ENCODE results near the gene STARD7. TPM values are rescaled to one million over a fixed set of nuclear protein-coding genes. Genes with fewer than 3 reads are reported as not detected.

The STARD7 gene
- total RNA-seq, 2 experiments from 2014 or later, result 151 to 173 TPM

- POLR2A ChIA-PET, result interaction anchor here (0.7 to 12.9 kb wide), 5 partner anchors 10 to 133 kb away, joined by 3 to 136 read pairs (median 118); no protein-coding TSS in a partner anchor
- Mint-ChIP-seq H3K27ac (peak overlapping the region; percentile 99), H3K4me1 (peaks cover 73% of the 10 kb centered on the region), H3K36me3 (ENCODE audit: low read depth) (peaks cover 16% of the 10 kb centered on the region), H3K9me3 (ENCODE audit: low read depth) (no peaks in the 10 kb centered on the region), H3K4me3 (peak overlapping the region; percentile 97), H3K27me3 (no peaks in the 10 kb centered on the region)
- peak; percentile 57 for ATAC-seq
- intact Hi-C loops (cut with DNase I, micrococcal nuclease), result loop anchor here (1.0 to 5.0 kb wide), 10 partner anchors 9 to 1514 kb away; partner anchors contain the start of genes ACTR1B (in 1 of the 2), ARID5A (in 1 of the 2), CIAO1 (in 1 of the 2) and KANSL3 (in 1 of the 2)
- CTCF ChIA-PET, result interaction anchor here (0.7 to 17.4 kb wide), 7 partner anchors 9 to 156 kb away, joined by 3 to 347 read pairs (median 10); partner anchors contain the start of genes ASTL and STARD7
- peak; percentile 99 for DNase-seq
These were observed 60.0 kb downstream of the STARD7 start for GRCh38 chr2:96148410-96149217.

GRCh38 chr2:96147593-96148201 is 60.9 kb downstream of the STARD7 start:
- Mint-ChIP-seq H3K27me3 (no peaks in the 10 kb centered on the region), H3K36me3 (ENCODE audit: low read depth) (peaks cover 25% of the 10 kb centered on the region), H3K9me3 (ENCODE audit: low read depth) (no peaks in the 10 kb centered on the region), H3K27ac (peak overlapping the region; percentile 99), H3K4me1 (peaks cover 63% of the 10 kb centered on the region), H3K4me3 (peak overlapping the region; percentile 97)
- ATAC-seq, result no peak
- intact Hi-C loops (cut with DNase I, micrococcal nuclease), result loop anchor here (1.0 to 5.0 kb wide), 10 partner anchors 10 to 1515 kb away; partner anchors contain the start of genes ACTR1B (in 1 of the 2), ARID5A (in 1 of the 2), CIAO1 (in 1 of the 2) and KANSL3 (in 1 of the 2)
- DNase-seq, result peak; percentile 75
- ChIA-PET CTCF (interaction anchor here (0.9 to 17.4 kb wide), 8 partner anchors 9 to 155 kb away, joined by 3 to 347 read pairs (median 7); partner anchors contain the start of genes ADRA2B and ASTL), POLR2A (interaction anchor here (1.5 to 12.9 kb wide), 4 partner anchors 10 to 31 kb away, joined by 3 to 136 read pairs (median 118); no protein-coding TSS in a partner anchor)

- DNase-seq, result peak; percentile 74
- Mint-ChIP-seq H3K4me3 (peak overlapping the region; percentile 97), H3K4me1 (peaks cover 64% of the 10 kb centered on the region), H3K9me3 (ENCODE audit: low read depth) (no peaks in the 10 kb centered on the region), H3K36me3 (ENCODE audit: low read depth) (peaks cover 31% of the 10 kb centered on the region), H3K27me3 (no peaks in the 10 kb centered on the region), H3K27ac (peak overlapping the region; percentile 99)
- ChIA-PET CTCF (interaction anchor here (0.9 to 17.4 kb wide), 10 partner anchors 8 to 154 kb away, joined by 3 to 347 read pairs (median 5); partner anchors contain the start of genes ADRA2B and ASTL), POLR2A (interaction anchor here (0.6 to 12.9 kb wide), 7 partner anchors 11 to 1068 kb away, joined by 3 to 136 read pairs (median 7); partner anchors contain the start of gene STARD7)
- no peak for ATAC-seq
- intact Hi-C loops (cut with DNase I, micrococcal nuclease), result loop anchor here (1.0 to 5.0 kb wide), 8 partner anchors 61 to 1515 kb away; partner anchors contain the start of genes SNRNP200 (in 2 of the 2), ACTR1B (in 1 of the 2), ARID5A (in 1 of the 2) and STARD7 (in 1 of the 2)
These were observed 61.6 kb downstream of the STARD7 start for GRCh38 chr2:96146881-96147592.

- Mint-ChIP-seq H3K27me3 (no peaks in the 10 kb centered on the region), H3K4me3 (peak overlapping the region; percentile 97), H3K36me3 (ENCODE audit: low read depth) (peaks cover 36% of the 10 kb centered on the region), H3K9me3 (ENCODE audit: low read depth) (no peaks in the 10 kb centered on the region), H3K4me1 (peaks cover 62% of the 10 kb centered on the region), H3K27ac (peak overlapping the region; percentile 99)
- ATAC-seq (peak; percentile 25), DNase-seq (peak; percentile 96)
- POLR2A ChIA-PET, result interaction anchor here (0.6 to 12.9 kb wide), 8 partner anchors 12 to 1067 kb away, joined by 3 to 136 read pairs (median 6); partner anchors contain the start of gene STARD7
- intact Hi-C loops (cut with DNase I, micrococcal nuclease), result loop anchor here (1.0 to 5.0 kb wide), 8 partner anchors 62 to 1516 kb away; partner anchors contain the start of genes SNRNP200 (in 2 of the 2), ACTR1B (in 1 of the 2), ARID5A (in 1 of the 2) and STARD7 (in 1 of the 2)
- CTCF ChIA-PET, result interaction anchor here (0.9 to 17.4 kb wide), 8 partner anchors 9 to 154 kb away, joined by 3 to 347 read pairs (median 4); no protein-coding TSS in a partner anchor
These were observed 62.3 kb downstream of the STARD7 start for GRCh38 chr2:96146153-96146880.

- H3K4me3 Mint-ChIP-seq, result peak overlapping the region; percentile 97
- DNase-seq (no peak), ATAC-seq (peak; percentile 0)
- no peaks in the 10 kb centered on the region for H3K27me3 Mint-ChIP-seq
- ChIA-PET POLR2A (interaction anchor here (0.6 to 12.9 kb wide), 6 partner anchors 12 to 392 kb away, joined by 3 to 136 read pairs (median 62); partner anchors contain the start of gene STARD7), CTCF (interaction anchor here (1.1 to 17.4 kb wide), 4 partner anchors 11 to 28 kb away, joined by 5 to 347 read pairs (median 12); no protein-coding TSS in a partner anchor)
- peak overlapping the region; percentile 99 for H3K27ac Mint-ChIP-seq
- peaks cover 36% of the 10 kb centered on the region for H3K36me3 Mint-ChIP-seq (ENCODE audit: low read depth)
- H3K4me1 Mint-ChIP-seq, result peaks cover 62% of the 10 kb centered on the region
- no peaks in the 10 kb centered on the region for H3K9me3 Mint-ChIP-seq (ENCODE audit: low read depth)
- intact Hi-C loops (cut with DNase I, micrococcal nuclease), result loop anchor here (1.0 to 5.0 kb wide), 12 partner anchors 19 to 1517 kb away; partner anchors contain the start of genes SNRNP200 (in 2 of the 2), STARD7 (in 2 of the 2), ACTR1B (in 1 of the 2) and ARID5A (in 1 of the 2)
These were observed 62.8 kb downstream of the STARD7 start for GRCh38 chr2:96145848-96146152.

GRCh38 chr2:96145036-96145847 is 63.4 kb downstream of the STARD7 start, which contains the start of gene DUSP2:
Gene DUSP2 (minus strand): TSS chr2:96145440. CDS start chr2:96145354, 86 bp downstream.
- Mint-ChIP-seq H3K27me3 (no peaks in the 10 kb centered on the region), H3K36me3 (ENCODE audit: low read depth) (peaks cover 36% of the 10 kb centered on the region), H3K27ac (peak within 1 kb of the TSS; percentile 99), H3K4me3 (peak within 1 kb of the TSS; percentile 97), H3K9me3 (ENCODE audit: low read depth) (no peaks in the 10 kb centered on the region), H3K4me1 (peaks cover 57% of the 10 kb centered on the region)
- POLR2A ChIA-PET, result interaction anchor here (0.6 to 12.9 kb wide), 6 partner anchors 13 to 382 kb away, joined by 3 to 136 read pairs (median 62); partner anchors contain the start of gene STARD7
- peak; percentile 97 for DNase-seq
- intact Hi-C loops (cut with DNase I, micrococcal nuclease), result loop anchor here (1.0 to 5.0 kb wide), 10 partner anchors 19 to 1517 kb away; partner anchors contain the start of genes ACTR1B (in 1 of the 2), ARID5A (in 1 of the 2), CIAO1 (in 1 of the 2) and NCAPH (in 1 of the 2)
- ATAC-seq, result peak; percentile 45
- CTCF ChIA-PET, result interaction anchor here (1.3 to 17.4 kb wide), 3 partner anchors 12 to 29 kb away, joined by 5 to 347 read pairs (median 18); no protein-coding TSS in a partner anchor

- peaks cover 36% of the 10 kb centered on the region for H3K36me3 Mint-ChIP-seq (ENCODE audit: low read depth)
These were observed 64.1 kb downstream of the STARD7 start for GRCh38 chr2:96144481-96145035.

GRCh38 chr2:96143848-96144480 is 64.7 kb downstream of the STARD7 start:
- ChIA-PET CTCF (interaction anchor here (0.6 to 17.4 kb wide), 5 partner anchors 13 to 122 kb away, joined by 3 to 347 read pairs (median 4); no protein-coding TSS in a partner anchor), POLR2A (interaction anchor here (0.8 to 12.9 kb wide), 5 partner anchors 14 to 190 kb away, joined by 4 to 136 read pairs (median 118); partner anchors contain the start of gene STARD7)
- Mint-ChIP-seq H3K4me1 (peaks cover 51% of the 10 kb centered on the region), H3K4me3 (peak overlapping the region; percentile 97), H3K36me3 (ENCODE audit: low read depth) (peaks cover 36% of the 10 kb centered on the region), H3K27me3 (no peaks in the 10 kb centered on the region), H3K9me3 (ENCODE audit: low read depth) (no peaks in the 10 kb centered on the region), H3K27ac (peak overlapping the region; percentile 92)
- intact Hi-C loops (cut with DNase I, micrococcal nuclease), result loop anchor here in 1 of 2 experiments (2.0 kb wide), 1 partner anchor 151 kb away; no protein-coding TSS in a partner anchor
- peak; percentile 54 for DNase-seq
- no peak for ATAC-seq

More at GRCh38 chr2:96144481-96145035, 64.1 kb downstream of the STARD7 start:
- DNase-seq (peak; percentile 63), ATAC-seq (no peak)
- Mint-ChIP-seq H3K4me3 (peak overlapping the region; percentile 97), H3K27me3 (no peaks in the 10 kb centered on the region), H3K4me1 (peaks cover 51% of the 10 kb centered on the region), H3K9me3 (ENCODE audit: low read depth) (no peaks in the 10 kb centered on the region), H3K27ac (peak overlapping the region; percentile 92)
- ChIA-PET CTCF (interaction anchor here (0.6 to 17.4 kb wide), 4 partner anchors 12 to 29 kb away, joined by 3 to 347 read pairs (median 4); no protein-coding TSS in a partner anchor), POLR2A (interaction anchor here (1.2 to 12.9 kb wide), 4 partner anchors 14 to 64 kb away, joined by 4 to 136 read pairs (median 118); partner anchors contain the start of gene STARD7)
- intact Hi-C loops (cut with DNase I, micrococcal nuclease), result loop anchor here (1.0 to 5.0 kb wide), 10 partner anchors 20 to 1518 kb away; partner anchors contain the start of genes ACTR1B (in 1 of the 2), ARID5A (in 1 of the 2), CIAO1 (in 1 of the 2) and NCAPH (in 1 of the 2)

Measured in activated CD4-positive, alpha-beta T cell treated with anti-CD3 and anti-CD28 coated beads for 36 hours (primary cell).